Gastroesophageal sphincter (tissue), 3 donors: Measurements from ENCODE around the gene TNFAIP8L2.
A peak's percentile ranks its signal among the peaks of the same experiment; 100 is the strongest.

ENCODE experiments used
- CTCF ChIP-seq, 4 experiments: fragments of 200-600 bp in 2 of 4; fragments of 450-650 bp in 2 of 4; sonication (generic) in 1 of 4; IDR thresholded peaks; one replicate each; pipeline ENCODE4 v1.5.1; 2017 to 2019; ENCODE audit warnings: antibody characterized with exemption in 4 of 4, mild to moderate bottlenecking in 2 of 4, moderate library complexity in 2 of 4
- EP300 ChIP-seq: sonication (generic); formaldehyde crosslinking; IDR thresholded peaks from one replicate; pipeline ENCODE4 v1.6.1; 2017; ENCODE audit warnings: antibody characterized with exemption, mild to moderate bottlenecking
- POLR2A ChIP-seq, 2 donors: fragments of 450-650 bp; IDR thresholded peaks; one replicate each; pipeline ENCODE4 v1.6.1; 2017; ENCODE audit warnings: antibody characterized with exemption in 2 of 2, mild to moderate bottlenecking in 2 of 2, moderate library complexity in 1 of 2
- POLR2AphosphoS5 ChIP-seq: sonication (generic); formaldehyde crosslinking; IDR thresholded peaks from one replicate; pipeline ENCODE4 v1.6.1; 2017; ENCODE audit warnings: antibody characterized with exemption

GRCh38 chr1:151164732-151165280 lies 8.4 kb downstream of the TNFAIP8L2 start:
- TF ChIP-seq POLR2A (IDR thresholded peaks at IDR 0.05), result peak in 1 of 2 donors; percentile 16
- no peak for TF ChIP-seq CTCF (IDR thresholded peaks at IDR 0.05)
- TF ChIP-seq POLR2AphosphoS5, result peak; percentile 15
- TF ChIP-seq EP300, result no peak
